ENCODE data around the gene TJAP1. TPM values are rescaled to one million over a fixed set of nuclear protein-coding genes. Genes with fewer than 3 reads are reported as not detected.

Gene TJAP1
- total RNA-seq, 1 donor from 2014 or later, result 24.1 TPM

GRCh38 chr6:43448916-43449315 lies 28.5 kb upstream of the TJAP1 start:
- intact Hi-C loops (cut with micrococcal nuclease), result no loop called here
- no peak for DNase-seq
- Histone ChIP-seq H3K36me3 (peaks cover 73% of the 10 kb centered on the region), H3K27ac (replicated peaks) (no peak overlapping the region), H3K27me3 (ENCODE audit: low read depth) (no peaks in the 10 kb centered on the region), H3K9me3 (replicated peaks) (no peaks in the 10 kb centered on the region), H3K4me3 (no peak overlapping the region), H3K4me1 (peaks cover 17% of the 10 kb centered on the region)
- TF ChIP-seq CTCF (IDR thresholded peaks at IDR 0.05; ENCODE audit: borderline replicate concordance), result no peak

GRCh38 chr6:43450699-43451131 lies 26.7 kb upstream of the TJAP1 start:
- no peak for TF ChIP-seq CTCF (IDR thresholded peaks at IDR 0.05; ENCODE audit: borderline replicate concordance)
- H3K36me3 ChIP-seq, result peaks cover 56% of the 10 kb centered on the region
- peaks cover 8% of the 10 kb centered on the region for H3K27me3 ChIP-seq (ENCODE audit: low read depth)
- peaks cover 30% of the 10 kb centered on the region for H3K4me1 ChIP-seq
- intact Hi-C loops (cut with micrococcal nuclease), result loop anchor here (5.0 kb wide), 2 partner anchors 42 to 57 kb away; no protein-coding TSS in a partner anchor
- no peaks in the 10 kb centered on the region for H3K9me3 ChIP-seq (replicated peaks)
- no peak for DNase-seq
- peak overlapping the region; percentile 52 for H3K27ac ChIP-seq (replicated peaks)
- no peak overlapping the region for H3K4me3 ChIP-seq

GRCh38 chr6:43451348-43451747 lies 26.0 kb upstream of the TJAP1 start:
- peaks cover 35% of the 10 kb centered on the region for H3K4me1 ChIP-seq
- no peaks in the 10 kb centered on the region for H3K9me3 ChIP-seq (replicated peaks)
- TF ChIP-seq CTCF (IDR thresholded peaks at IDR 0.05; ENCODE audit: borderline replicate concordance), result no peak
- peaks cover 15% of the 10 kb centered on the region for H3K27me3 ChIP-seq (ENCODE audit: low read depth)
- no peak overlapping the region for H3K4me3 ChIP-seq
- H3K36me3 ChIP-seq, result peaks cover 49% of the 10 kb centered on the region
- intact Hi-C loops (cut with micrococcal nuclease), result loop anchor here (5.0 kb wide), 2 partner anchors 41 to 56 kb away; no protein-coding TSS in a partner anchor
- H3K27ac ChIP-seq (replicated peaks), result peak overlapping the region; percentile 52
- no peak for DNase-seq

- no peak overlapping the region for H3K4me3 ChIP-seq
- intact Hi-C loops (cut with micrococcal nuclease), result loop anchor here (5.0 kb wide), 2 partner anchors 40 to 55 kb away; no protein-coding TSS in a partner anchor
Observed at GRCh38 chr6:43451939-43452338, 25.4 kb upstream of the TJAP1 start.

GRCh38 chr6:43452896-43453295 lies 24.5 kb upstream of the TJAP1 start:
- H3K4me1 ChIP-seq, result peaks cover 35% of the 10 kb centered on the region
- H3K27ac ChIP-seq (replicated peaks), result no peak overlapping the region
- no peak for TF ChIP-seq CTCF (IDR thresholded peaks at IDR 0.05; ENCODE audit: borderline replicate concordance)
- intact Hi-C loops (cut with micrococcal nuclease), result loop anchor here (5.0 kb wide), 2 partner anchors 39 to 54 kb away; no protein-coding TSS in a partner anchor
- H3K4me3 ChIP-seq, result no peak overlapping the region
- peaks cover 30% of the 10 kb centered on the region for H3K27me3 ChIP-seq (ENCODE audit: low read depth)
- peaks cover 36% of the 10 kb centered on the region for H3K36me3 ChIP-seq
- no peaks in the 10 kb centered on the region for H3K9me3 ChIP-seq (replicated peaks)
- DNase-seq, result no peak

More at GRCh38 chr6:43451939-43452338, 25.4 kb upstream of the TJAP1 start:
- H3K27me3 ChIP-seq (ENCODE audit: low read depth), result peaks cover 21% of the 10 kb centered on the region
- DNase-seq, result no peak
- H3K27ac ChIP-seq (replicated peaks), result peak overlapping the region; percentile 52
- peaks cover 35% of the 10 kb centered on the region for H3K4me1 ChIP-seq
- H3K9me3 ChIP-seq (replicated peaks), result no peaks in the 10 kb centered on the region
- H3K36me3 ChIP-seq, result peaks cover 45% of the 10 kb centered on the region
- TF ChIP-seq CTCF (IDR thresholded peaks at IDR 0.05; ENCODE audit: borderline replicate concordance), result no peak

All from left ventricle myocardium inferior (tissue), 1 donor.